NCI-H460 (cell line): ENCODE measurements around the gene CCDC120. TPM values are rescaled to one million over a fixed set of nuclear protein-coding genes. Genes with fewer than 3 reads are reported as not detected.

Experiments used
- DNase-seq: peaks from one replicate; pipeline ENCODE4 v3.0.0-alpha.2; 2016; ENCODE audit warnings: low read depth; ENCODE audit errors: extremely low read depth
- polyA plus RNA-seq: library from polyadenylated mRNA; depleted of rRNA; stranded (reverse); fragments of >200 nt; gene quantifications from 2 replicates; pipeline ENCODE4 v1.2.3, GENCODE V29; 2014; cell fraction: nucleus; rRNA removed
- total RNA-seq: library from RNA; depleted of rRNA; stranded (reverse); fragments of >200 nt; shearing (Covaris generic); gene quantifications from 2 replicates; pipeline ENCODE4 v1.2.3, GENCODE V29; 2014; rRNA removed

CCDC120 gene, protein sequence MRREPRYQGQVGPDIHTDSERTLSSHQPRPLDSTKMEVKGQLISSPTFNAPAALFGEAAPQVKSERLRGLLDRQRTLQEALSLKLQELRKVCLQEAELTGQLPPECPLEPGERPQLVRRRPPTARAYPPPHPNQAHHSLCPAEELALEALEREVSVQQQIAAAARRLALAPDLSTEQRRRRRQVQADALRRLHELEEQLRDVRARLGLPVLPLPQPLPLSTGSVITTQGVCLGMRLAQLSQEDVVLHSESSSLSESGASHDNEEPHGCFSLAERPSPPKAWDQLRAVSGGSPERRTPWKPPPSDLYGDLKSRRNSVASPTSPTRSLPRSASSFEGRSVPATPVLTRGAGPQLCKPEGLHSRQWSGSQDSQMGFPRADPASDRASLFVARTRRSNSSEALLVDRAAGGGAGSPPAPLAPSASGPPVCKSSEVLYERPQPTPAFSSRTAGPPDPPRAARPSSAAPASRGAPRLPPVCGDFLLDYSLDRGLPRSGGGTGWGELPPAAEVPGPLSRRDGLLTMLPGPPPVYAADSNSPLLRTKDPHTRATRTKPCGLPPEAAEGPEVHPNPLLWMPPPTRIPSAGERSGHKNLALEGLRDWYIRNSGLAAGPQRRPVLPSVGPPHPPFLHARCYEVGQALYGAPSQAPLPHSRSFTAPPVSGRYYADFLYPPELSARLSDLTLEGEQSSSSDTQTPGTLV
- total RNA-seq: 0.22 and 0.52 TPM in 2 replicates
- 0.84 and 1.2 TPM in 2 replicates for polyA plus RNA-seq

DNA sequence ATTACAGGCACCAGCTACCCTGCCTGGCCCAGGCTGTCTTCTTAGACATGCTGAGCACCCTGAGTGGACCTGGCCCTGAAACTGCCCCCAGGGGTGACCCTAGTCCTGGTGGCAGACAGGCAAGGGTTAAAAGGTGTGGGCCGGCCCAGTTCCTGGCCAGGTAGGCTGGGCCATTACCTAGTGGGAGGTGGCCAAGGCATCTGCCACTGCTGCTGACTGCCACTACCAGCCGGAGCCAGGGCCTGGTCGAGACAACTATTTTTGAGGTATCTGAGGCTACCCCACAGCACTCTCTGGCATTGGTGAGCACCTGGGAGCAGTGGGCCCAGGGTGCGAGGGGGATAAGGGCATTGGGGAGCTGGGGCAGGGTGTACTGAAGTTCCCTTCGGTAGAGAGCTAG, at the start of gene CCDC120:
Gene CCDC120 (plus strand): TSS at position 206 of the 400 bp plus-strand sequence. CDS start 3,043 bp downstream, outside the sequence.
- no peak for DNase-seq

DNA sequence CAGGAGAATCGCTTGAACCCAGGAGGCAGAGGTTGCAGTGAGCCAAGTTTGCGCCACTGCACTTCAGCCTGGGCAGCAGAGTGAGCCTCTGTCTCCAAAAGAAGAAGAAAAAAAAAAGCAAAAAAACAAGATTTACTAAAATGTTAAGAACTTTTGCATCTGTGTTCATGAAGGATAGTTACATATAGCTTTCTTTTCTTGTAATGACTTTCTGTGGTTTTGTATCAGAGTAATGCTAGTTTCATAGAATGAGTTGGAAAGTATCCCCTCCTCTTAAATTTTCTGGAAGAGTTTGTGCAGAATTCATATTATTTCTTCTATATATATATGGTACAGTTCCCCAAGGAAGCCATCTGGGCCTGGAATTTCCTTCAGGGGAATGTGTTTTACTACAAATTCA, 39.7 kb upstream of the CCDC120 start:
- no peak for DNase-seq

DNA sequence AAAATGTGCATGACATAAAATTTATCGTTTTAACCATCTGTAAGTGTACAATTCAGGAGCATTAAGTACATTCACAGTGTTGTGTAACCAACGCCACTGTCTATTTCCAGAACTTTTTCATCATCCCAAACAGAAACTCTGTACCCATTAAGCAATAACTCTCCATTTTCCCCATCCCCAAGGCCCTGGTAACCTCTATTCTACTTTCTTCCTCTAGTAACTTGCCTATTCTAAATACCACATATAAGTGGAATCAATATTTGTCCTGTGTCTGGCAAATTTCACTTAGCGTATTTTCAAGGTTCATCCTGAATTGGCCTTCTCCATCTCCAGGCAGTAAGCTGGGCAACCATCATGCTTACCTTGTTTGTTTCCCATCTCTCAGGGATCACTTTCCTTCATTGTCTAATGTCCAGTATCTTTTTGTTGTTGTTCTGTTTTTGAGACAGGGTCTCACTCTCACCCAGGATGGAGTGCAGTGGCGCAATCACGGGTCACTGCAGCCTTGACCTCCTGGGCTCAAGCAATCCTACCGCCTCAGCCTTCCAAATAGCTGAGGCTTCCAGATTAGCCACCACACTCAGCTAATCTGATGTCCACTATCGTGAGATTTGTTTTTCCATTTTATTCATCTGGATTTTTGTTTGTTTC, 39.1 kb upstream of the CCDC120 start:
- no peak for DNase-seq

DNA sequence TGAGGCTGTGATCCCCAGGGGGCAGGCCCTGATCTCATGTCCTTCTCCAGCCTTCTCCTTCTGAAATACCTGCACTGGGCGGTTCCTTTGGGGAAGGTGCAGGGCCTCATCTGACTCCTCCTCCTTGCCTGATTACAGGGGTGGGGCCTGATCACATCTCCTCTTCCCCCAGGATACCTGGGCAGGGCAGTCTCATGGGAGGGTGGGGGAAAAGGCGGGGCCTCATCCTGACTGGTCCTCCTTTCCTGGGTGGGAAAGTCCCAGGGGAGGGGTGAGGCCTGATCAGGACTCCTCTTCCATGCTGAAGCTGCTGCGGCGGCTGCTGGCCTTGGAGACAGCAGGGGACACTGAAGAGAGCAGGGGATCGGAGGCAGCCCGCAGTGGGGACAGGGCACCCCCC, 28.9 kb upstream of the CCDC120 start:
- DNase-seq: no peak

DNA sequence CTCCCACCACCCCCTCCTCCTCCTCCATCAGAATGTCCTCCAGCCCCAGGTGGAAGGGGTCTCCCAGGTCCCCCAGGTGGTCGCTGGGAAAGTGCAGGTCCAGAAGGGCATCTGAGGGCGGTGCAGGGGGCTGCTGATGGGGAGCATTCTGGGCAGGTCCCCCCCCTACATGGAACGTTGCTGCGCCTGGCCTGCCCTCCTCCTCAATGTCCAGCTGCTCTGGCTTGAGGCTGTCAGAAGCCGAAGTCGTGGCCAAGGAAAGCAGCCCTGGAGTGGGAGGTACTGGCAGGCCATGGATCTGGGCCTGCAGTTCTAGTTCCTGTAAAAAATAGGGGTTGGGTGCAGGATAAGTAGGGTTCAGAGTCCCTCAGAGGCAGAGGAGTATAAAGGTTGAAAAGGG, 28.5 kb upstream of the CCDC120 start:
- DNase-seq: no peak

DNA sequence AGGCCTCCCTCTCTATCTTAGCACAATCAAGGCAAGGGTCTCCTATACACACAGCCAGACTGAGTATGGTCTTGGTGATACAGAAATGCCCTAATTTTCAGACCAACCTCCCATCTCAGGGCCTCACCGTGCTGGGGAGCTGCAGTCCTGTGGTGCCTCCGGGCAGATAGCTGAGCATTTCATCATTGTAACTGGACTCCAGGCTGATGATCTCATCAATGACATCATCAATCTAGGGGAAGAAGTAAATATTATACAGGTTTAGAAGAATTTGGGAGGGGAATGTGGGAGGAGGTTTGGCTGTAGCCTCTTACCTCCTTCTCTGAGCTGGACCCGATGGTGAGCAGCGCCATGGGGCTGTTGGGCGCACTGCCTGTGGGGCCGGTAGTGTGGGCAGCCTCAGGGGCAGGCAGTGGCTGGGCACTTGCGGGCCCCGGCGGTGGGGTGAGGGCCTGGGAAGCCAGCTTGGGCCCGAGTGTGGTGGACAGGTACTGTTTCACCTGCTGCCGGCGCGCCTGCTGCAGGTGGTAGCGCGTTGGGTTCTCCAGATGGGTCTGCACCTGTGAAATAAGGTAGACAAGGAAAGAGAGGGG, 20.8 kb upstream of the CCDC120 start:
- DNase-seq: no peak

DNA sequence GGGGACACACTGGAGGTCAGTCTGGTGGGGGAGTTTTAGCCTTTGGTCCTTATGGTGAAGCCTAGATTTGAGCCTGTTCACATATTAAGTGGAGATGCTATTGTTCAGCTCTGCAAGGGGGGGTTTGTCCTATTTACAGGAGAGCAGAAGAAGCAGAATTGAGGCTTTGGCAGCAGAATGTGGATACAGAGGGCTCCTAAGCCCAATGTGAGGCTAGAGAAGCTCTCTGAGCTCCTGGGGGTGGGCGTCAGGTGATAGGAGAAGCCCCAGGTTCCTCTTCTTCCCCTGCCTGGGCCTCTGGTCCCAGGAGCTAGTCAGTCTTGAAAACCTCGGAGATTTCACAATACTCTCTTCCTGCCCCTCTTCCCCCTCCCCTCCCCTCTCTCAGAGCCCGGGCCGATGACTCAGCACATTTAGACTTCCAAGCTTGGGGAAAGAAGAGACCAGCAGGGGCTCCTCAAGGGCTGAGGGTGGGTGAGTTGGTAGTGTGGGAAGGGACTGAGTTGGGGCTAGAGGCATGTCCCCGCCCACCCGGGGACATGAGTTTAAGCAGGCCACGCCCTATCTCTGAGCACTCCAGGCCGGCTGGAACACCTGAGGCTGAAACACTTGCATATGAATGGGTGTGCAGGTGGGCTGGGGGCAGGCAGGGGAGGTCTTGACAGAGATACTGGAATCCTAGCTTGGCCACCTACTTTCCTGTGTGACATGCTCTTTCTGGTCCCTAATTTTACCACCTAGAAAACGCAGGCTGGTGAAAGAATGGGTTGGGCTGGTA, 19.0 kb upstream of the CCDC120 start:
- peak; percentile 96 for DNase-seq

DNA sequence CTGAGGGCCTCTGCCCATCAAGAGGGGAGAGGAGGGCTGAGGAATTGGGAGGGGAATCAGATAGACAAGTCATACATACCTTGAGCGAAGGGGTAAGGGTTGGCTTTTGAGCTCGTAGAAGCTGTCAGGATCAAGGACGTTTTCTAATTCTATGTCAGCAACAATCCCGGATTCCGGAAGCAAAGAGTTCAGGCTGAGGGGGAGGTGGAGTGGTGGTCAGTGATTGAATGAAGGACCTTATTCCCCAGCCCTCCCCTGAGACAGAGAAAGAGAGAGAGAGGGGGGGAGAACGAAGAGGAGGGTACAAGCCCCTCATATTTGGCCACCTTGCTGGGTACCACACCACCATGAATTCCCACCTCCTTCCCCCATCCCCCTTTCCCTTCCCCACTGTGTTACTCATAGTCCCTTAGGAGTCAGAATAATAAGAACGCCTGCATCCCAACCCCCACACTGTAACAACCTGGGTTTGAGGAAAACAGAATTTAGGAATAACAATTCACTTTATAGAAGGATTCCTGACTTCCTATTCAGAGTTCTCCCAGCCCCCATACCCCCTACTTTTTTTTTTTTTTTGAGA, 18.3 kb upstream of the CCDC120 start:
- DNase-seq: peak; percentile 13

DNA sequence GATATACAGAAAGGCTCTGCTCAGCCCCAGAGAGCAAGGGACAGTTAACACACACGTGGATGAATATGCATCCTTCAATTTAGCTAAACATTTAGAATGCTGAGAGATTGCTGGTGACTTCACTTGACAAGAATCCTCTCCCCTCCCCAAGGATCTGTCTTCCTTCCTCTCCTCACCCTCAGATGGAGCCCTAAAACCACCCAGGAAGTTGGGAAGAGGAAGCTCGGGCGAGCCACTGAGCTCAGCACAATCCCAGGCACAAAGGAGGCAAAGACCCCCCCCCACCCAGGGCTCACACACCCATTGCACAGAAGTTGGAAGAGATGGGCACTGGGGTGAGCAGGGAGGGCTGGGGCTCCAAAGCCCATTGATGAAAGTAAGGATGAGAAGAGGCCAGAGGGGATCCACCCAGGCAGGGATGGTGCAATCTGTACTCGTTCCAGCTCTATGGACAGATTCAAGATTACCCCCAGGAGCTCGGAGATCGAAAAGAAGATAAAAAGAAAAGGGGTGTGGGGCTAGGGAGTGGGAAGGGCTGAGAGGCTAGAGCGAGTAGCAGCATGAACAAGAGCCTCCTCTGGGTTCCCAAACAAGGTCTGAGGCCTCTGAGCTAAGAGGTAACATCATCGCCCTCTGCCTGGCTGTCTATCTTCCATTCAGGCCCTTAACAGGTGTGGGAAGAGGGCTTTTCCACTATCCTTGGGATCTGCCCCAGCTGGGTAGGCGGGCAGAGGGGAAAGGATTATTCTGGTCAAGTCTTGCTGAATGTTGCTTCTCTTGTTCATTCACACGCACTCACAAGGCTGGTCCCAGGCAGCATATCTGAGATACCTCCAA, 16.8 kb upstream of the CCDC120 start:
- peak; percentile 38 for DNase-seq

DNA sequence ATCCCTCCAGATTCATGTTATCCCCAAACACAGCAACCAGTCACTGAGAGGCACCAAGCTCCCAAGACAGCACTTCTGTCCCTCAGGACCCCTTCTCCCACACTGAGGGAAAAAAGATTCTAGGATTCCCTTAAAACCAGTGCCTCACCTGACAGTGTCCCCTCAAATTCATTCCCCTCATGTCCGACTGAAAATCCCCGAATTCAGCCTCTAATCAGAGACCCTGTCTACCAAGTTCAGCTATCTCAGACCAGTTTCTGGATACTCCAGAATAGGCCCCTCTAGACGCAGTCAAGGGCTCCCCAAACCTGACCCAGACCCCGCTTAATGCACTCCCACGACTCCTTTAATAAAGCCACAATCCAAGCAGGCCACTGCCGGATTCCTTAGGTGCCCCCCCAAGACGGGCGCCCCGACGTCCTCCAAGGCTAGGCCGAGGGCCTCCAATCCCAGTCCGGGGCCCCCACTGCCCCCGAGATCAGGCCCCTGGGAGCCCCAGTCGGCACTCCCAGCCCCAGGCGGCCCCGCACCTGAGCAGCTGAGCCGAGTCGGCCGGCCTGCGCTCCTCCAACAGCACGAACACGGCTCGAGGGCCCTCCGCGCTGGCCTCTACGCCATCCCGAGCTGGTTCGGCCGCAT, 16.1 kb upstream of the CCDC120 start:
- DNase-seq: no peak

DNA sequence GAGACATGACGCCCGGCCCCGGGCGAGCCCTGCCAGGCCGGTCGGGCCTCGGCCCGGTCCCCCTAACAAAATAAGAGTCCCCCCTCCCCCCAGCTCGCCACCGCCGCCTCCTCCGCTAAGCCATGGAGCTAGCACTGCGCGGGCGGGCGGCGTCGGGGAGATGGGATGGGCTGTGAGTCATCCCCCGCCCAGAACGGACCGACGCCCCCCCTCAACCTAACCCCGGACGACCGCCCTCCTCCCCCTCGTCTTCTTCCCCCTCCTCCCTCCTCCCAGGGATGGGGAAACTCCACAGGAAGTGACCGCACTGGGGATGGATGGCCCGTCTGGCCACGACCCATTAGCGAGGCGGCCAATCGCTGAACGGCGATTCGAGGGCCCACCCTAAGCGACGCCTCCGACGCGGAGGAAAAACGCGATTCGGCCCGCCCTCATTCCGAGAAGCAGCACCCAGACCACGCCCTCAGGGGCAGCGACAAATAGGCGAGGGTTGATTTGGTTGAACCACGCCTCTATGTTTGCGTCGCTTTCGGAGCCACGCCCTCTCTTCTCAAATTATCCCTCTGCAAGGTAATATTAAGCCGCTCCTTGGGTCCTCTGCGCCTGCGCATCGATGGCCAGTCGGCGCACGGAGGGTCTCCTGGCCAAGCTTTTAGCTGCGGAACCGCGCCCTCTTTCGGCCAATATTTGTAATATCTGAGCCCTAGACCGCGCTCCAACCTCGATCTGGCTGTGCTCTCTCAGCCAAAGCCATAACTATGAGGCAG, 15.4 kb upstream of the CCDC120 start, which contains the start of gene TFE3:
Gene TFE3 (minus strand): TSS at position 138 of the 767 bp plus-strand sequence. CDS start 131 bp downstream, at position 7.
- DNase-seq: peak; percentile 99

DNA sequence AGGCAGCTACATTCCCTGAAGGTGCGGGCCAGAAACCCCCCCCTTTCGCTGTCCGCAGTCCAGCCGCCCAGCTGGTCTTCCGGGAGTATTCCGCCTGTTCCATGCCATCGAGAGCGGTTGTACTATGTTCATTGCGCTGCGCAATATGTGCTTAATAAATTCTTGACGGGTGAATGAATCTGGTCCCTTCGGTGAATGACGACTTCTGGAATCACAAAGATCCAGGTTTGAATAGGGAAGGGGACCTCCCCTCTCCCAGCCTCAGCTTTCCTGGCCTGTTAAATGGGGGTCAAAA, 14.9 kb upstream of the CCDC120 start:
- DNase-seq: no peak

DNA sequence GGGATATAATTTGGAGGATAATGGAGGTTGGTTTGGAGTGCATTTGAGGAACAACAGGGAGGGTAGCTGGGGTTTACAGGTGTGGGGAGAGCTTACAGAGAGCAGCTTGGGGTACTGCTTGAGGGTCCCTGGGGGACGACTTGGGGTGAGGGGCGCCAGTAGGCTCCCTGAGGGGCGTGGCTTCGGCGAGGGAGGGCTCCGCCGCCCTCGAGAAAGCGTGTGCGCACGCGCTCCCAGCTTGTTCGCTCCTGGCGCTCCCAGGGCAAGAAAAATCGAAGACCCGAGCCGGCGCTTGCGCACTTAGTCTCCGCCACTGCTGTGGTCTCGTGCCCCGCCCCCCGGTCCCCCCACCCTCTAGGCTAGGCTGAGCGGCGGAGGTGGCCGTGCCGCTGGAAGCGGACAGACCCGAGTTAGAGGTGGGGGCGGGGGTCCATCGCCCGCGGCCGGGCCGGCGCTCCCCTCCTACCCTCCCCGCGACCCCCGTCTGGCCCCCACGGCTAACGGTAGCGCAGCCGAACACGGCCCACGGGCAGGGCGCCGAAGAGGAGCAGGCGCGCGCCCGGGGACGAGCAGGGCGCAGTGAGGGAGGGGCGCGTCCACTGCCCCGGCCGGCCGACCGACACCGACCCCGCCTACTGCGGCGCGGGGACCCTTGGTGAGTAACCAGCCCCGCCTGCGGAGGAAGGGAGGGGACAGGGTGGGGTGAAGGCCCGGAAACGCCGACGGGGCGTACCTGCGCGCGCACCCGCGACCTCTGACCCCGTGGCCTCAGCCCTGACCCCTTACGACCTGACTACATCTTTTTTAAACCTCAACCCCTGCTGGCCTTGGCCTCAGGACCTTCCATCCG, 5.4 kb upstream of the CCDC120 start:
- DNase-seq: peak; percentile 12

DNA sequence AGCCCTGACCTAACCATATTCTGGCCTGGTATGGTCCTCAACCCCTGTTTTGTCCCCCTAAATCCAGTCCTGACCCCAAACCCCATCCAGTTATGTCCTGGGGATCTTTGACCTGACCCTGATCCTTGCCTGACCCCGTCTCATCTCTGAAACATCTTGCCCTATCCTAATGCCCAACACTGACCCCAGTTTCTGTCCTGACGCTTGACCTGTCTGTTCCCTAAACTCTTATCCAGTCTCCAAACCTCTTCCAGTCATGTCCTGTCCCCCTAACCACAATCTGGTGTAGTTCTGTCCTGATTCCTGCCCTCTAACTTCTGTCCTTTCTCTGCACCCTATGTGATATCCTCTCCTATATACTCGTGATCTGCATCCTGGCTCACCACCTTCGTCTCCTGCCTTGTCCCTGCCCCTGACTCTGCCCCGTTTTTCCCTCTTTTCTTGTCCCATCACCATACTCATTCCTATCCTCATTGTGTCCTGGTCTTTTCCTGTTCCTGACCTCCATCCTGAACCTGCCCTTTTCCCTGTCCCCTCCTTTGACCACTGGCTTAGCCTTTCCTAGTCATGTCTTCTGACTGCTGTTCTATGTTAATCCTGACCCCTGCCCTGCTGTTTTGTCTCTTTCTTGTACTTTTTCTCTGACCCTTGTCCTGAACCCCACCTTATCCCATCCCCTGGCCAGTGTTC, 4.6 kb upstream of the CCDC120 start:
- no peak for DNase-seq

DNA sequence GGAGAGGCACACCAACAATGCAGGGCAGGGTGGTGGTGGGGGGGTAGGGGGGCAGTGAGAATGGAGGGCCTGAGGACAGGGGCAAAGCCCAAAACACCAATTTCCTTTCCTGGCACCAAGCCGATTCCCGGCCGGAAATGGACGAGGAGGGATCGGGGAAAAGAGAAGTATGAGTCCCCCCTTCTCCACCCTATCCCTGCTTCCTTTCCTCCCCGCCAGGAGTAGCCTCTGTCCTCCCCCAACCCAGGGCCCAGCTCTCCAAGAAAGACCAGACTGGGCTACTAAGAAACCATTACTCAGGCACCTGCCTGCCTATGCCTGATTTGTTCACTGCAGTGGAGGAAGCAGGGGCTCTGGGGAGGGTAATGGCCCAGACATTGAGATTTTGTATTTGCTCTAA, 402 bp downstream of the CCDC120 start:
- DNase-seq: no peak

DNA sequence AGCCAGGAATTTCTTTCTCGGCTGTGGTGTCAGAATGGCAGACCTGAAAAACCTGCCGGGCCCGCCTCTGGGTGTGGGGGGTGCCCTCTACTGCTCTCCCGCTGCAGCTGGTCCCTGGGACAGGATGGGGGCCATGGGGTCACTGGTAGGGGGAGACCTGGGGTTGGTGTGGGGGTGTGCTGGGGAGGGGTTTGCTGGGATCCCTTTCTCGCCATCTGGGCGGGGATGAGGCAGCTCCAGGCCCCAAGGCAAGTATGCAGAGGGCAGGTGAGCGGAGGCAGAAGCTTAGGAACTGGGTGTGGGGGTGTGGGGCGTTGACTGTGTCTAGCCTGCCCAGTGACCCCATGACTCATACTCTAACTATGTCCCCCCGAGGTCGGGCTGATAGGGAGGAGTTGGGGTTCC, 884 bp downstream of the CCDC120 start:
- DNase-seq: no peak
